ENCODE results near the gene KCNMB4.

DNA sequence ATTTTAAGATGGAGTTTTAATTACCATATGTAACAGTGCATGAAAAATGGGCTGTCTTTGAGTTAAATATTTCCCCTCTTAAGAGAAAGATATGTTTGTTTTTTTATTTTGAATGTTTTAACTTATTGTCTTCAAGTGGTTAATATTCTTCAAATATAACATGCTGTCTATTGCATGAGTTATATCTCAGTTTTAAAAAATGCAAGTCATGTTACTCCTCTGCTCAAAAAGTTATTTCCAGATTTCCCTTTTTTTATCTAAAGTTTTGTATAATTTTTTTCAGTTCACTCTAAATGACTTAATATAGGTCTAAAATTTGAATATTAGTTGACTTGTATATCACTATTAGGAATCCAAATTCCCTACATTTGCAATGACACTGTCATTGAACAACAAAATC is 5.9 kb upstream of the KCNMB4 start:
- TF ChIP-seq SIN3A (IDR thresholded peaks at IDR 0.05; ENCODE audit: borderline replicate concordance, insufficient read depth, low read length) (no peak), TAF1 (IDR thresholded peaks at IDR 0.05; ENCODE audit: borderline replicate concordance, insufficient read depth, low read length) (no peak), POLR2AphosphoS5 (IDR thresholded peaks at IDR 0.05; ENCODE audit: low read depth, low read length) (0 out of 2 replicates have a peak, but pooled peaks have one; percentile 20)
- TF ChIP-seq, protein P1, sequence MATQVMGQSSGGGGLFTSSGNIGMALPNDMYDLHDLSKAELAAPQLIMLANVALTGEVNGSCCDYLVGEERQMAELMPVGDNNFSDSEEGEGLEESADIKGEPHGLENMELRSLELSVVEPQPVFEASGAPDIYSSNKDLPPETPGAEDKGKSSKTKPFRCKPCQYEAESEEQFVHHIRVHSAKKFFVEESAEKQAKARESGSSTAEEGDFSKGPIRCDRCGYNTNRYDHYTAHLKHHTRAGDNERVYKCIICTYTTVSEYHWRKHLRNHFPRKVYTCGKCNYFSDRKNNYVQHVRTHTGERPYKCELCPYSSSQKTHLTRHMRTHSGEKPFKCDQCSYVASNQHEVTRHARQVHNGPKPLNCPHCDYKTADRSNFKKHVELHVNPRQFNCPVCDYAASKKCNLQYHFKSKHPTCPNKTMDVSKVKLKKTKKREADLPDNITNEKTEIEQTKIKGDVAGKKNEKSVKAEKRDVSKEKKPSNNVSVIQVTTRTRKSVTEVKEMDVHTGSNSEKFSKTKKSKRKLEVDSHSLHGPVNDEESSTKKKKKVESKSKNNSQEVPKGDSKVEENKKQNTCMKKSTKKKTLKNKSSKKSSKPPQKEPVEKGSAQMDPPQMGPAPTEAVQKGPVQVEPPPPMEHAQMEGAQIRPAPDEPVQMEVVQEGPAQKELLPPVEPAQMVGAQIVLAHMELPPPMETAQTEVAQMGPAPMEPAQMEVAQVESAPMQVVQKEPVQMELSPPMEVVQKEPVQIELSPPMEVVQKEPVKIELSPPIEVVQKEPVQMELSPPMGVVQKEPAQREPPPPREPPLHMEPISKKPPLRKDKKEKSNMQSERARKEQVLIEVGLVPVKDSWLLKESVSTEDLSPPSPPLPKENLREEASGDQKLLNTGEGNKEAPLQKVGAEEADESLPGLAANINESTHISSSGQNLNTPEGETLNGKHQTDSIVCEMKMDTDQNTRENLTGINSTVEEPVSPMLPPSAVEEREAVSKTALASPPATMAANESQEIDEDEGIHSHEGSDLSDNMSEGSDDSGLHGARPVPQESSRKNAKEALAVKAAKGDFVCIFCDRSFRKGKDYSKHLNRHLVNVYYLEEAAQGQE (IDR thresholded peaks at IDR 0.05; ENCODE audit: insufficient read depth in 1 of 2, low read depth in 2 of 2, low read length in 2 of 2), result no peak

Measured in PFSK-1 (cell line).